PFSK-1 (cell line): ENCODE measurements around the gene CHMP4A.

Experiments used
- POLR2AphosphoS5 ChIP-seq: IDR thresholded peaks from 2 replicates; pipeline ENCODE4 v1.6.1; 2012; ENCODE audit warnings: low read depth, mild to moderate bottlenecking, control low read depth, low read length, moderate library complexity
- REST ChIP-seq, 2 experiments: IDR thresholded peaks; 2 replicates each; pipeline versions ENCODE4 v1.6.1 to v1.8.0; 2011 to 2012; ENCODE audit warnings: low read depth in 2 of 2, low read length in 2 of 2, control low read depth in 1 of 2, inconsistent platforms in 1 of 2, mild to moderate bottlenecking in 1 of 2, moderate library complexity in 1 of 2; ENCODE audit not compliant: insufficient read depth in 1 of 2
- SIN3A ChIP-seq: IDR thresholded peaks from 2 replicates; pipeline ENCODE4 v1.6.1; 2012; ENCODE audit warnings: mild to moderate bottlenecking, low read length, moderate library complexity, borderline replicate concordance; ENCODE audit not compliant: insufficient read depth
- TAF1 ChIP-seq: IDR thresholded peaks from 2 replicates; pipeline ENCODE4 v1.6.1; 2012; ENCODE audit warnings: low read length, control low read depth, borderline replicate concordance; ENCODE audit not compliant: insufficient read depth

GRCh38 chr14:24189460-24189859 is 23.8 kb downstream of the CHMP4A start:
- TF ChIP-seq POLR2AphosphoS5 = no peak
- no peak for TF ChIP-seq SIN3A
- no peak for TF ChIP-seq REST (IDR thresholded peaks at IDR 0.05; ENCODE audit: insufficient read depth in 1 of 2, low read depth in 2 of 2, low read length in 2 of 2)
- TF ChIP-seq TAF1 = no peak
